GM18909 (cell line): ENCODE data around the gene MST1.

Source experiments
- ATAC-seq: cut with Tn5 transposase; IDR thresholded peaks from one replicate; pipeline ENCODE4 v1.9.1; 2021; ENCODE audit warnings: mild to moderate bottlenecking; ENCODE audit not compliant: unreplicated experiment, poor library complexity

MST1 gene

DNA sequence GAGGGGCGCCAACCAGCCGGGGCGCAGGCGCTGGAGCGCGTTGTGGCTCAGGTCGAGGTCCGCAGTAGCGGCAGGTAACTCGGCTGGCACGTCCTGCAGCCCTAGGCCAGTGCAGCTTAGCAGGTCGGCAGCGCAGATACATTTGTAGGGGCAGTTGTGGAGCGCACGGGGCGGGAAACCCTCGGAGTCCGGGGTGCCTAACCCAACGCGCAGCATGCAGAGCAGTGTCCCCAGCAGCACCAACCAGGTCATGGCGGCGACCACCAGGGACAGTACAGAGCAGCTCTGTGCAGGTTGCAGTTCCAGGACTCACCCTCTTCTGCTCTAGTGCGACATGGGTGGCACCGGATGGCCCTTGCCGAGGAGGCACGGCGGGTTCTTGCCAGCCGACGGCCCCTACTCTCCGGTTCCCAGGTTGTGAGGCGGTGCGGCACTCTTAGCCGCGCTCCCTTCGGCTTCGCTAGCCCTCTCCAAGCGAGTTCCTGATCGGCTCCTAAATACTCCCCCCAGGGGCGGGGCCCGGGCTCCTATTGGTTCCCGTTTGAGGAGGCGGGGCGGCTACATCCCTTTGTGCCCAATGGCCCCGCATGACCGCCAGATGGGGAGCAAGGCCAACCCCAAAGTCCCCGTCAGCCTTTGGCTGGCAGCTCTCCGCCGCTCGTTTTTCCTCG is 30.1 kb upstream of the MST1 start, which contains the start of gene AMIGO3:
TSS of gene AMIGO3 (minus strand) at position 471 of the 671 bp plus-strand sequence. CDS start at position 252, 219 bp downstream.
- ATAC-seq: peak; percentile 49

GRCh38 chr3:49718858-49719213 is 29.6 kb upstream of the MST1 start:
- no peak for ATAC-seq

DNA sequence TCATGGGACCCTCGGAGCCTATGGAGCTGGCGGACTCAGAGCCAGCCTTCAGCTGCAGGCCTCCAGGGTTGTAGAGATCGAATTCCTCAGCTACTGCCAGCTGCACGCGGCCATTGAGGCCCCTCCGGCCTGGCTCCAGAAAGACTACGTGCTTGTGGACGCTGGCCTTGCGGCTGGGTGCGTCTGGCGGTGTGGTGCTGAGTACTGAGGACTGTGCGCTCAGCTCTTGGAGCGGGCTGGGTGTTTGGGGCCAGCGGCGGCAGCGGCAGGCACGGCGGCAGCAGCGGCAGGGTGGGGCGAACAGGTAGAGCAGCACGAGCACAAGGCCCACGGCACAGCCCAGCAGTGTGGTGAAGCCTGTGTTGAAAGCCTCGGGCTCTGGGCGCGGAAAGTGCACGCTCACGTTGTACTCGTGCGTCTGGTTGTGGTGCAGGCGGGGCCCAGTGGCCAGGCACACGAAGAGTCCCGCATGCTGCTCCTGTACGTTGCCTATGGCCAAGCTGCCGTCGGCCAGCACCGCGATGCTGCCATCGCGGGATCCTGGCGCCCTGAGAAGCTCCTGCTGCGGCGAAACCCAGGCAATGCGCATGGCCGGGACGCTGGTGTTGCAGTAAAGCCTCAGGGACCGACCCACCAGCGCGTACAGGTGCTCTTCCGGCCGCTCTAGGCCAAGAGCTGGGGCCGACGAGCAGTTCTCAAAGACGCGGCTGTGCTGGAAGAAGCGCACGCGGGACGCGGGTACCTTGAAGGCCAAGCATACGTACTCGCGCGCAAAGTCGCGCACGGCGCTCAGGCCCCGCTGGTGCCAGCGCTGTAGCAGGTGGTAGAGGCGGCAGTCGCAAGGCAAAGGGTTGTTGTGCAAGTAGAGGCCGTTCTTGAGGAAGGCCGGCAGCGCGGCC is 28.9 kb upstream of the MST1 start:
- ATAC-seq: no peak

DNA sequence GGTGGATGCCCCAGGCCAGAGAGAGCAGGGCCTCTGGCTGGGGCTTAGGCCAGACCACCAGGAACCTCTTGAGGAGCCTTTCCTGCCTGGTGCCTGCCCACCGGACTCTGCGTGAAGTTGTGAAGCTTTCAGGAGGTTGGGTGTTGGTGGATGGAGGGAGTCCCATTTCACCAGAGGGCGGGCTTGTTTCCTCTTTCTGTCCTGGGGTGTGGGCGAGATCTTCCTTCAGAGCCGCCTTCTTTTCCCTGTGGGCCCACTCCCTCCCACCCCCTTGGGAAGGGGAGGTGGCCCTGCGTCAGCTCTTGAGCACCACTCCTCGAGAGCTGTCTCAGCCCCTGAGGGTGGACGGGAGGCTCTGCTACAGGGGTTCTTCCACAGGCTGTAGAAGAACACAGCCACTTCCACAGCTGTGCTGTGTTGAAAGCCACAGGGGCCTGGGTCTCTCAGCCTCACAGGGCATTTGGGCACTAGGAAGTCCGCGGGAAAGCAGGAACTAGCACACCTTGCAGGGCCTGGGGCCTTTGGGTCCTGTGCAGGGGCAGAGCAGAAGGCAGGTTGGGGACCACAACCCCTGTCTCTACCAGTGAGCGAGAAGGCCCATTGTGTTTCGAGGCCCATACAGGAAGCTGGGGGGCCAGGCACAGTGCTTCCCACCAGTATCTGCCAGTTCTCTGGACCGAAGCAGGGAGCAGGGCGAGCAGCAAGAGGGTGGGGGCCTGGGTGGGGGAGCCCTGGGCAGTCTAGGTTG is 28.1 kb upstream of the MST1 start:
- ATAC-seq: no peak

DNA sequence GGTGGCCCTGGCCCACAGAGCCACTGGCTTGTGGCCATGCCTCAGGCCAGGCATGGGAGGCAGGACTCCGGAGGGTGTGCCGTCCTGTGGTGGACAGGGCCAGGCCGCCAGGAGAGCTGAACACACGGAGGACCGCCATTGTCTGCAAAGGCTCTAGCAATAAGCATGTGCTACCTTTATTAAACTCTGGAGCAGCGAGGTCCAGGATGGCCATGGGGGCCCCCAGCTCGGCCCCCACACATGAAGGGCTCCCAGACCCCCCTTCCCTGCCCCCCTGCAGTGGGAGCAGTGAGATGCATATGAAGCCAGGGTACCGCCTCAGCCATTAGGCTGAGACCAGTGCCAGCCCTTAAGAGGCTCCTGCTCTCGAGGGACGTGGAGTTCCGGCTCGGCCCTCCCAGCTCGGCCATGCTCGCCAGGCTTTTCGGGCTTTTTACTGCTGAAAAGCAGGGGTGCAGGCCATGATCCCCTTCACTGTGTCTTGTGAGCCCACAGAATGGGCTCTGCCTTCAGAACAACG is 27.5 kb upstream of the MST1 start:
- no peak for ATAC-seq

GRCh38 chr3:49716169-49716568 is 26.9 kb upstream of the MST1 start:
- ATAC-seq: no peak

GRCh38 chr3:49715611-49716121 is 26.4 kb upstream of the MST1 start:
- ATAC-seq: no peak

DNA sequence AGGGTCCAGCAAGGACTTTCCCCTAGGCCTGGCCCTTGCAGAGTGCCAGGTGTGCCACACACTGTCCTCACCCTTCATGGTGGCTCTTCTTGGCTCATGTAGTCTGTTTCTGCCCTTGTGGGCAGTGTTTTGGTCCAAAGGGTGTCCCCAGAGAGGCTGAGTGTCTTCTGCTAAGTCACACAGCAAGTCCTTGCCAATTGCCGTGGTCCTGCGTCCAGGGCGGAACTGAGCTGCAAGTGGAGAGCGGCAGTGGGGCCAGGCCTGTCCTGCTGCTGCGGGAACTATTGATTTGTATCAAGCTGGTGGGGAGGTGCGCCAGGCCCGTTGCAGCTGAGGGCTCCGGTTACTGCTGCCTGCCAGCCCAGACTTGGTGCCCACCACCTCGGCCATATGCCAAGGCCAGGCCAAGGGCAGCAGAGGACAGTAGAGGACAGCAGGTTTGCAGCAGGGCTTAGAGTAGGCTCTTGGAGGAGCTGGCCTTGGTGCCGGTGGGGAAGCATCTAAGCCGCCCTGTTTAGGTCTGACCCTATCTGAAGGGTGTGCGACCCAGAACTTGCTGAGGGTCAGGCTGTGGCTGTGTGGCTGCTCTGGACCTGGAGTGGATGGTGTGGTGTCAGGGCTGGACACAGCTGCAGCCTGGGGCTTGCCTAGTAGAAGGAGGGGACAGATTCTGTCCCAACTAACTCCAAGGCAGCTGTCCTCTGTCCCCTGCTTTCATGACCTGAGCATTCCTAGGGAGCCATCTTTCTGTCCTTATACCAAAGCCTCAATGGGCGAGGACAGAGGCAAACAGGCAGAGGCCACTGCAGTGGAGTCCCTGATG is 25.7 kb upstream of the MST1 start:
- ATAC-seq: no peak

DNA sequence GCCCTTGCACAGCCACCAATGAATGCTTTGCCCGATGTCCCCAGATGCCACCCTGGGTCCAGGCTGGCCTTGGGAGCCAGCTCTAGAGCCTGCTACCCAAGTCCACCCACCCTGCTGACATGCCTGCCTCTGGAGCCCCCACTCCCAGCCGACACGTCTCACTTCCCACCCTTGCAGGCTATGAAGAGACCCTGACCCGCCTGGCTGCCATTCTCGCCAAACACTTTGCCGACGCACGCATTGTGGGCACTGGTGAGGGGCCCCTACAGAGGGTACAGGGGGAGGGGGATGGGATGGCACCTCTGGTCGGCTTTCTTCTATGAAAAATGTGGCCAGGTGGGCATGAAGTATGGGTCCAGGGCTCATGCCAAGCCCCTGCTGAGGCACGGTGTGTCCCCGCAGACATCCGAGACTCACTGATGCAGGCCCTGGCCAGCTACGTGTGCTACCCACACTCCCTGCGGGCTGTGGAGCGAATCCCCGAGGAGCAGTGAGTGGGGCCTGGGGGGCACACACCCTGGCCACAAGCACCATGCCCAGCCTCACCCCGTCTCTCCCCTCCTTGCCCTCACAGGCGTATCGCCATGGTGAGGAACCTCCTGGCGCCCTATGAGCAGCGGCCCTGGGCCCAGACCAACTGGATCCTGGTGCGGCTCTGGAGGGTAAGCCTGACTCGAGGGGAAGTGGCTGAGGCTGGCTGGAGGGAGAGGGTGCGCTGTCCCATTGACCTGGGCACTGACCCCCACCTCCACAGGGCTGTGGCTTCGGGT is 24.2 kb upstream of the MST1 start:
- no peak for ATAC-seq

DNA sequence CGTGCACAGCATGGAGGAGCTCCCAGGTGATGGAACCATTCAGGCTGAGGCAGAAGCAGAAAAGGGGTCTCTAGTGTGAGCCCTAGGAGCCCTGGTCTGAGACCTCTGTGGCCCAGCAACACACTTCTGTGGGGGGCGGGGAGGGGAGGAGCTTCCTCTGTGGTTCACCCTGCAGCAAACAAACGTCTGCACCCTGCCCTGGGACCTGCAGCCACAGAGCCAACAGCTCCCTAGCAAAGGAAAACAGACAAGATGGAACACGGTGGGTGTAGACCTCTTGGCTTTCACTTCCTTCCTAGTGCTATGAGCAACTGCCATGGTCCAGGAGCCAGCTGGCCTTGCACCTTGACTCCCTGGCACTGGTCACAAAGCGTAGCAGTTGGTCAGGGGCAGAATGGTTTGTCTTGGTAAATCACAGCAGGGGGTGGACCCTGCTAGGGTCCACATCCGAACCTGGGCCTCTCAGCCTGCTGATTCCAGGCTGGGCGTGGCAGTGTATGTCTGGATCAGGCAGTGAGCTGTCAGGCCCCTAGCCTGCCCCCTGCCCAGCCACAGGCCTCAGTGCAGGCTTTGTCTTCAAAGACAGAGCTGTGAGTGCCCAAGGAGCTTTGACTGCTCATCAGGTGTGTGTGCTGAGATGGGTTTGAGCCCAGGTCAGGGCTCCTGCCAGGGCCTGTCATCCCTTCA is 23.5 kb upstream of the MST1 start:
- no peak for ATAC-seq

GRCh38 chr3:49712166-49712565 is 22.9 kb upstream of the MST1 start:
- ATAC-seq: no peak

DNA sequence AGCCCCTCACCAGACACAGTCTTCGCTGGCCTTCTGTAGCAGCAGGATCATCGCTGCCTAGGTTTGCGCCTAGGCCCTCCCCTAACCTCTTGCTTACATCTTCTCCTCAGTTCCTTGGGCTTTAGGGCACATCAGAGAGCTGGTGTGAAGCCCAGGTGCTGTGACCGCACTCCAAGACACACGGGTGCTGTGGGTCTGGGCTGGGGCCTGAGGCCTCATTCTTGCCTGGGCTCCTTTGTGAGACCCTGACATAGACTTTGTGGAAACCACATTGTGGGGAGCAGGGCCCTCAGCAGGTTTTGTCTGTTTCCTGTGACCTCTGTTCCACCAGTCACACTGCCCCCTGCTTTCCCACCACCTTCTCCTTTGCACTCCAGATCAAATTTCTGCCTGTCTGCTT is 22.2 kb upstream of the MST1 start:
- ATAC-seq: no peak

GRCh38 chr3:49709852-49710251 is 20.6 kb upstream of the MST1 start:
- ATAC-seq: no peak

DNA sequence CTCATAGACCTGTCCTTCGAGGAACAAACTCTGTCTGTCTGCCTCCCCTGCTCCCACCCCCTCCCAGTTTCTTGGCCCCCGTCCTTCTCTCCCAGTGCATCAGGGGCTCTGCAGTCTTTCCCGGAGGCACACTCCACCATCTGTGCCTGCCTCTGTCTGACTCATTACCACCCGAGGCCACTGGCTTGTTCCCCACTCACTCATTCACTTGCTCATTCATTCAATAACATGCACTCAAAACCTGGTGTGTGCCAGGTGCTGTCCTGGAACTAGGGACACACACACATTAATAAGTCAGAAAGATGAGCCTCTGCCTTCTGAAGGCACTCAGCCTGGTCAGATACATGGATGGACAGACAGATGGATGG is 17.8 kb upstream of the MST1 start:
- no peak for ATAC-seq

DNA sequence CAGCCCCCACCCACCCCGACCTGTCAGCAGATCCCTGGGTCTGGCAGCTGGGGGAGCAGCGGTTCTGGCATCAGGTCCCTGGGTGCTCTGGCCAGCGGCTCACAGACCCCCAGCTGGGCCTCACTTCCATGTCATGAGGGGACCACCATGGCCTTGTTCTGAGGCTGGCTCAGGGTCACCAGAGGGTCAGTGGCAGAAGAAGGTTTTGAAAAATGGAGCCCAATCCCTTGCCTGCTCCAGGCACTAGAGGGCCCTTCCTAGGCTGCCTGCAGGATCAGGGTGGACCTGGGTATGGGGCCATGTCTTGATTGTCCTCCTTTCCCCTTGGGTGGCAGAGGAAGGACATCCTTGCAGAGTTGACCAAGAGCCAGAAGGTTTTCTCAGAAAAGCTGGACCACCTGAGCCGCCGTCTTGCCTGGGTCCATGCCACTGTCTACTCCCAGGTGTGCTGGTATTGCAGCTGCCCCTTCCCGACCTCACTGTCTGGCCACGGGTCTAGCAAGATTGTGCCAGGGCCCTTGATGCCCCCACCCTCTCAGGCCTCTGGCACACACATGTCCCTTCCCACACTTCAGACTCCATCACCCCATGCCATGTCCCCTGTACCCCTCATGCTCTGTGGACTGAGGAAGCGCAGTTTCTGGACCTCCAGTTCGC is 17.3 kb upstream of the MST1 start:
- ATAC-seq: no peak

GRCh38 chr3:49705390-49705960 is 16.2 kb upstream of the MST1 start:
- ATAC-seq: no peak

- no peak for ATAC-seq
Measured at GRCh38 chr3:49704629-49705028, 15.4 kb upstream of the MST1 start.

GRCh38 chr3:49703956-49704355 is 14.7 kb upstream of the MST1 start:
- no peak for ATAC-seq
